ENCODE results near the gene LRRN3. TPM values are rescaled to one million over a fixed set of nuclear protein-coding genes. Genes with fewer than 3 reads are reported as not detected.

LRRN3 gene
- total and polyA plus RNA-seq, 2 donors from 2014 or later: 0.54 to 1.1 TPM

- no peaks in the 10 kb centered on the region for H3K9me3 ChIP-seq (ENCODE audit: control insufficient read depth in 2 of 3, insufficient read depth in 1 of 3, low read length in 3 of 3)
- no peaks in the 10 kb centered on the region for H3K4me1 ChIP-seq (ENCODE audit: control insufficient read depth in 2 of 3, insufficient read depth in 2 of 3, low read depth in 1 of 3, low read length in 3 of 3)
- no peak for DNase-seq
- H3K4me3 ChIP-seq (ENCODE audit: low read length in 3 of 3): no peak overlapping the region
- intact Hi-C loops (cut with DNase I): no loop called here
- no peaks in the 10 kb centered on the region for H3K36me3 ChIP-seq (ENCODE audit: control insufficient read depth in 2 of 3, insufficient read depth in 3 of 3, low read length in 3 of 3)
- no peak overlapping the region for H3K9ac ChIP-seq (ENCODE audit: low read length in 3 of 3)
- H3K27ac ChIP-seq (ENCODE audit: low read depth in 2 of 2, low read length in 2 of 2): peak overlapping the region in 1 of 2 donors; percentile 8
- FAIRE-seq: no peak
- TF ChIP-seq CTCF (IDR thresholded peaks at IDR 0.05; ENCODE audit: borderline replicate concordance, extremely low read depth, insufficient read depth): no peak
- no peaks in the 10 kb centered on the region for H3K27me3 ChIP-seq (ENCODE audit: control insufficient read depth, insufficient read depth, low read length)
These were observed 46.6 kb downstream of the LRRN3 start for GRCh38 chr7:111137296-111138192.

- TF ChIP-seq CTCF (IDR thresholded peaks at IDR 0.05; ENCODE audit: borderline replicate concordance, extremely low read depth, insufficient read depth): no peak
- no peaks in the 10 kb centered on the region for H3K27me3 ChIP-seq (ENCODE audit: control insufficient read depth, insufficient read depth, low read length)
- DNase-seq (peak in 4 of 5 donors; percentile 42 to 78 (median 60)), FAIRE-seq (peak; percentile 44)
- no peaks in the 10 kb centered on the region for H3K36me3 ChIP-seq (ENCODE audit: control insufficient read depth in 2 of 3, insufficient read depth in 3 of 3, low read length in 3 of 3)
- peak overlapping the region in 1 of 2 donors; percentile 8 for H3K27ac ChIP-seq (ENCODE audit: low read depth in 2 of 2, low read length in 2 of 2)
- no peak overlapping the region for H3K4me3 ChIP-seq (ENCODE audit: low read length in 3 of 3)
- H3K9ac ChIP-seq (ENCODE audit: low read length in 3 of 3): no peak overlapping the region
- intact Hi-C loops (cut with DNase I): no loop called here
- H3K4me1 ChIP-seq (ENCODE audit: control insufficient read depth in 2 of 3, insufficient read depth in 2 of 3, low read depth in 1 of 3, low read length in 3 of 3): no peaks in the 10 kb centered on the region
- H3K9me3 ChIP-seq (ENCODE audit: control insufficient read depth in 2 of 3, insufficient read depth in 1 of 3, low read length in 3 of 3): no peaks in the 10 kb centered on the region
These were observed 47.3 kb downstream of the LRRN3 start for GRCh38 chr7:111138193-111138569.

GRCh38 chr7:111138586-111138985 is 47.7 kb downstream of the LRRN3 start:
- no peak overlapping the region for H3K4me3 ChIP-seq (ENCODE audit: low read length in 3 of 3)
- intact Hi-C loops (cut with DNase I): no loop called here
- DNase-seq (no peak), FAIRE-seq (no peak)
- H3K4me1 ChIP-seq (ENCODE audit: control insufficient read depth in 2 of 3, insufficient read depth in 2 of 3, low read depth in 1 of 3, low read length in 3 of 3): no peaks in the 10 kb centered on the region
- no peaks in the 10 kb centered on the region for H3K36me3 ChIP-seq (ENCODE audit: control insufficient read depth in 2 of 3, insufficient read depth in 3 of 3, low read length in 3 of 3)
- no peaks in the 10 kb centered on the region for H3K27me3 ChIP-seq (ENCODE audit: control insufficient read depth, insufficient read depth, low read length)
- TF ChIP-seq CTCF (IDR thresholded peaks at IDR 0.05; ENCODE audit: borderline replicate concordance, extremely low read depth, insufficient read depth): no peak
- H3K9me3 ChIP-seq (ENCODE audit: control insufficient read depth in 2 of 3, insufficient read depth in 1 of 3, low read length in 3 of 3): no peaks in the 10 kb centered on the region
- no peak overlapping the region for H3K9ac ChIP-seq (ENCODE audit: low read length in 3 of 3)
- no peak overlapping the region for H3K27ac ChIP-seq (ENCODE audit: low read depth in 2 of 2, low read length in 2 of 2)

Data from kidney (tissue), 14 donors.